Measurements from ENCODE around the gene ATR.

DNA sequence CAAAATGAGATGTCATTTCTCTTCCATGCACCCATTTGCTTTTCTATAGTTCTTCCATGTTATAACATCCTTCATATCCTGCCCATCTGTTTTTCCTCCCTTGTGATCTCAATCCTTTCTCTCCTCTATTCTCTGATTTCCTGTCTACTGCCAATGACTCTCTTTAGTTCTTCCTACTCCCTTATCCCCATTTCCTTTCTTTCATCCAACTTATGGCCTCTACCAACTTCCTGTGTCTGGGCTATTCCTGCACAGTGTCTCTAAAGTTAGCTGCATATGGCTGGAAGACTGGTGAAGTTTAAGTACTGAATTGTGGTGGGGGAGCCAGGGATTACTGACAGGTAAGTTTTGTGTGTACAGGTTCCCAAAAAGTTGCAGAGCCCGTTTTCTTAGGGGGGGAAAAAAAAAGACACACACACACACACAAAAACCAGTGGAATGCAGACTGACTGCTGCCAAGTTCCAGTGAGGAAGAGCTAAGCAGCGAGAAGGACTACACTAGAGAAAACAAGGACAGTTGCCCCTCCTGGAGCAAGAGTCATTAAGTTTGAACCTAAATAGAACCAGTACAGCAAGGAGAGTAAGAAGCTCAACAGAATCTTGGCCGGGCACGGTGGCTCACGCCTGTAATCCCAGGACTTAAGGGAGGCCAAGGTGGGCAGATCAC, 159.5 kb downstream of the ATR start:
- TF ChIP-seq, protein P1, sequence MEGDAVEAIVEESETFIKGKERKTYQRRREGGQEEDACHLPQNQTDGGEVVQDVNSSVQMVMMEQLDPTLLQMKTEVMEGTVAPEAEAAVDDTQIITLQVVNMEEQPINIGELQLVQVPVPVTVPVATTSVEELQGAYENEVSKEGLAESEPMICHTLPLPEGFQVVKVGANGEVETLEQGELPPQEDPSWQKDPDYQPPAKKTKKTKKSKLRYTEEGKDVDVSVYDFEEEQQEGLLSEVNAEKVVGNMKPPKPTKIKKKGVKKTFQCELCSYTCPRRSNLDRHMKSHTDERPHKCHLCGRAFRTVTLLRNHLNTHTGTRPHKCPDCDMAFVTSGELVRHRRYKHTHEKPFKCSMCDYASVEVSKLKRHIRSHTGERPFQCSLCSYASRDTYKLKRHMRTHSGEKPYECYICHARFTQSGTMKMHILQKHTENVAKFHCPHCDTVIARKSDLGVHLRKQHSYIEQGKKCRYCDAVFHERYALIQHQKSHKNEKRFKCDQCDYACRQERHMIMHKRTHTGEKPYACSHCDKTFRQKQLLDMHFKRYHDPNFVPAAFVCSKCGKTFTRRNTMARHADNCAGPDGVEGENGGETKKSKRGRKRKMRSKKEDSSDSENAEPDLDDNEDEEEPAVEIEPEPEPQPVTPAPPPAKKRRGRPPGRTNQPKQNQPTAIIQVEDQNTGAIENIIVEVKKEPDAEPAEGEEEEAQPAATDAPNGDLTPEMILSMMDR (IDR thresholded peaks at IDR 0.05), result no peak
- no peak for TF ChIP-seq POLR2A (IDR thresholded peaks at IDR 0.05)
- TF ChIP-seq POLR2AphosphoS5 (IDR thresholded peaks at IDR 0.05), result no peak
